ENCODE results near the gene UTRN.

DNA sequence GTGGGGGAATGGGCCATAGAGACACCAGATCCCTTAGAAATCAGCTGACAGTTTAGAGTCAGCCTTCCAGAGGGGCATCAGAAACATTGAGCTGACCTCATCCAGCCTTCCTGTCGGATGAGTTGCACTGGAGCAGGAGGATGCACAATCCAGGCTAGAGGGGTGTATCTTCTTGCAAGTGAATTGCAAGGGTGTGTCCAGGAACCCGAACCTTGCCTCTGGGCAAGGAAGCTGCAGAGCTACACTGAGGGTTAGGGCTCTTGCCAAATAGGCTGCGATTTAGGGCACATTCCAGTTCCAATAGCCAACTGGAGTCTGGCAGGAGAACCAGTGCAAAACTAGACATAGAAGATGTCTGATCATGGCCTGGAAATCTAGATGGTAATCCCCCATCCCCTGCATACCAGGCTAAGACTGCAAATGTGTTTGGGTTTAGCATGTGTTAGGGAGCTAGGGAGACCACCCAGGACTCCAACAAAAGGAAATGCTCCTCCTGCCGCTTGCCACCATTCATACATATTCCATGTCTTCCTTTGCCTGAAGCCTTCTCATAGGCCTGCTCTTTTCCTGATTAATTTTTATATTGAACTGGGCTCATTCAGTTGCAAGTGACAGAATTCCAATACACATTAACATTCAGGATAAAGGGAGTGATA is 6.3 kb upstream of the UTRN start:
- TF ChIP-seq CTCF (optimal IDR thresholded peaks at IDR 0.05 in 1 of 3, IDR thresholded peaks at IDR 0.05 in 1 of 3, conservative IDR thresholded peaks at IDR 0.05 in 1 of 3; ENCODE audit: extremely low read depth in 1 of 3, insufficient read depth in 2 of 3, low read length in 3 of 3) (no peak), EZH2 (IDR thresholded peaks at IDR 0.05; ENCODE audit: low read length) (no peak)
